Neural progenitor cell (in vitro differentiated cells): ENCODE measurements around the gene CAPZA1.

Experiments
- EZH2 ChIP-seq: fragments of 200-600 bp; sonication (generic); IDR thresholded peaks from 2 replicates; pipeline ENCODE4 v1.6.1; 2017; ENCODE audit warnings: antibody characterized with exemption, mild to moderate bottlenecking, moderate library complexity
- EZH2phosphoT487 ChIP-seq: fragments of 200-600 bp; sonication (generic); IDR thresholded peaks from 2 replicates; pipeline ENCODE4 v1.6.1; 2017; ENCODE audit warnings: antibody characterized with exemption
- TF ChIP-seq, protein P1 (sequence below): fragments of 200-600 bp; sonication (generic); IDR thresholded peaks from 2 replicates; pipeline ENCODE4 v1.5.1; 2017; ENCODE audit warnings: antibody characterized with exemption, mild to moderate bottlenecking

GRCh38 chr1:112704391-112704933 lies 84.8 kb downstream of the CAPZA1 start:
- TF ChIP-seq, protein P1, sequence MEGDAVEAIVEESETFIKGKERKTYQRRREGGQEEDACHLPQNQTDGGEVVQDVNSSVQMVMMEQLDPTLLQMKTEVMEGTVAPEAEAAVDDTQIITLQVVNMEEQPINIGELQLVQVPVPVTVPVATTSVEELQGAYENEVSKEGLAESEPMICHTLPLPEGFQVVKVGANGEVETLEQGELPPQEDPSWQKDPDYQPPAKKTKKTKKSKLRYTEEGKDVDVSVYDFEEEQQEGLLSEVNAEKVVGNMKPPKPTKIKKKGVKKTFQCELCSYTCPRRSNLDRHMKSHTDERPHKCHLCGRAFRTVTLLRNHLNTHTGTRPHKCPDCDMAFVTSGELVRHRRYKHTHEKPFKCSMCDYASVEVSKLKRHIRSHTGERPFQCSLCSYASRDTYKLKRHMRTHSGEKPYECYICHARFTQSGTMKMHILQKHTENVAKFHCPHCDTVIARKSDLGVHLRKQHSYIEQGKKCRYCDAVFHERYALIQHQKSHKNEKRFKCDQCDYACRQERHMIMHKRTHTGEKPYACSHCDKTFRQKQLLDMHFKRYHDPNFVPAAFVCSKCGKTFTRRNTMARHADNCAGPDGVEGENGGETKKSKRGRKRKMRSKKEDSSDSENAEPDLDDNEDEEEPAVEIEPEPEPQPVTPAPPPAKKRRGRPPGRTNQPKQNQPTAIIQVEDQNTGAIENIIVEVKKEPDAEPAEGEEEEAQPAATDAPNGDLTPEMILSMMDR: no peak
- TF ChIP-seq EZH2 (no peak), EZH2phosphoT487 (no peak)
